ENCODE data around the gene PPP1R13B.

The PPP1R13B gene

GRCh38 chr14:103856607-103857006 is 9.2 kb upstream of the PPP1R13B start:
- no peak for TF ChIP-seq CTCF (conservative IDR thresholded peaks at IDR 0.05; ENCODE audit: low read length)
- no peak for DNase-seq (ENCODE audit: low read depth)
- H3K4me3 ChIP-seq (ENCODE audit: low read length) = no peak overlapping the region

DNA sequence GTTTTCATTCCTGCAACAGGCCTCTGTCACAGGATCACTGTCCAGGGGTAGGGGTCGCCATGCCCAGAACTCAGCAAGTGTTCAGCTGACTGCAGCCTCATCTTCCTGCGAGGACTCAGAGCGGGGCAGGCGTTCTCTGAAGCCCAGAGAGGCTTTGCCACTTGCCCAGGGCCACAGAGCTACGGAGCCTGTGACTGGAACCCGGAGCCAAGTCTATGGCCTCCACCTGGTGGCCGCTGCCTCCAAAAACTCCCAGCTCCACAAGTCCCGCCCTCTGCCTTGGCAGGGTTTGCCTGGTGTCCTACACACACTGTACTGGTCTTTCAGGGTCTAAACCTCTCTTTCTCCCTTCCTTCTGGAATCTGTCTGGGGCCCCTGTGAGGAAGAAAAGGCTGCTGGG is 8.7 kb upstream of the PPP1R13B start:
- no peak overlapping the region for H3K4me3 ChIP-seq (ENCODE audit: low read length)
- TF ChIP-seq CTCF (conservative IDR thresholded peaks at IDR 0.05; ENCODE audit: low read length) = no peak
- no peak for DNase-seq (ENCODE audit: low read depth)

- no peak overlapping the region for H3K4me3 ChIP-seq (ENCODE audit: low read length)
- DNase-seq (ENCODE audit: low read depth) = no peak
- TF ChIP-seq CTCF (conservative IDR thresholded peaks at IDR 0.05; ENCODE audit: low read length) = no peak
Measured at GRCh38 chr14:103855734-103856095, 8.3 kb upstream of the PPP1R13B start.

- DNase-seq (ENCODE audit: low read depth) = no peak
- no peak for TF ChIP-seq CTCF (conservative IDR thresholded peaks at IDR 0.05; ENCODE audit: low read length)
- H3K4me3 ChIP-seq (ENCODE audit: low read length) = no peak overlapping the region
Measured at GRCh38 chr14:103854822-103855733, 7.7 kb upstream of the PPP1R13B start.

- DNase-seq (ENCODE audit: low read depth) = no peak
Measured at GRCh38 chr14:103854017-103854808, 6.8 kb upstream of the PPP1R13B start.

DNA sequence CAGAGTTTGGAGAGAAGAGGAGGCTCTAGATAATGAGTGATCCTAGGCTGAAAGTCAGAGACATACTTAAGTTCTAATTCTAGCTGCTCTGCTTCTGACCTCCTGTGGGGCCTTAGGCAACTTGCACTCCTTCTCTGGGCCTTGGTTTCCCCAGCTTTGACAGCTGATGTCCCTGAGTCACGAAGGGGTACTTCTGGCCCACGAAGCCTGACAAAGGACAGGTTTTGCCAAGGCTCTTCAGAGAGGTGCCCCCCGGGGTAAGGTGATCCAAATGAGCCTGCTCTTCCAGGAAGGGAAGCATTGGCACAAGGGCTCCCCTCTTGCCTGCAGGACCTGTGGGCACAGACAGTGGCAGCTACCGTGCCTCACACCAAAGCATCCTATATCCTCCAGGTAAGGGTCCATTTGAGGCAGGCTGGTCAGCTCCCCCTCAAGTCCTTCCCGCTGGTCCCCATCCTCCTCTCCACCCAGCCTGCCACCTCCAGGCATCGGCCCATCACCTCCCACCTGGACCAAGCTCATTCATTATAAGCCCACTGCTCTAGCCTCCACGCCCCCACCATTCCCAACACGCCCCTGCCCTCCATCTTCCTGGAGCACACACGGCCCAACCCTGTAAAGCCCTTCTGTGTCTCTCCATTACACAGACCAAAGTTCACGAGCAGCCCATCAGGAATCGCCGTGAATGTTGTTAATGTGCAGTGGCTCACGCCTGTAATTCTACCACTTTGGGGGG is 1.9 kb upstream of the PPP1R13B start:
- H3K4me3 ChIP-seq (ENCODE audit: low read length) = no peak overlapping the region
- DNase-seq (ENCODE audit: low read depth) = no peak
- TF ChIP-seq CTCF (conservative IDR thresholded peaks at IDR 0.05; ENCODE audit: low read length) = no peak

More at GRCh38 chr14:103854017-103854808, 6.8 kb upstream of the PPP1R13B start:
- no peak overlapping the region for H3K4me3 ChIP-seq (ENCODE audit: low read length)
- no peak for TF ChIP-seq CTCF (conservative IDR thresholded peaks at IDR 0.05; ENCODE audit: low read length)

Data from AG10803 (cell line).